Measurements from ENCODE around the gene DCDC1. TPM values are rescaled to one million over a fixed set of nuclear protein-coding genes. Genes with fewer than 3 reads are reported as not detected.
"Not testable (repeated sequence)": the region's sequence is repeated elsewhere in the genome, so short reads cannot be mapped to it uniquely, and the experiment has no call there.

The DCDC1 gene
- total and polyA plus RNA-seq, 9 of the 15 experiments (the other 6 are each of a cell fraction or from before 2014, with no cell fraction given), result 0.05 to 0.18 (median 0.08) TPM; not detected in 3

DNA sequence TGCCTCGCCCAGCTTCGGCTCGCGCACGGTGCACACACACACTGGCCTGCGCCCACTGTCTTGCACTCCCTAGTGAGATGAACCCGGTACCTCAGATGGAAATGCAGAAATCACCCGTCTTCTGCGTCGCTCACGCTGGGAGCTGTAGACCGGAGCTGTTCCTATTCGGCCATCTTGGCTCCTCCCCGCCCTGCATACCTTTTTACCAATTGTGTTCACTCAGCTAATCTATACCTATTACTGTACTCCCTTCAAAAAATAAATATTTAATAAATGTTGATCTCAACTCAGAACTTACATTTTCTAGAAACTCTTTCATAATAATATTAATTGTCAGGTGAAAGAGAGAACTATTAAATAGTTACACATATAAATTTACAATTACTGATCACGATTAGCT, 48.0 kb downstream of the DCDC1 start:
- H4K20me1 ChIP-seq (replicated peaks; ENCODE audit: control insufficient read depth, insufficient read depth, low read length); H3K27me3 ChIP-seq (ENCODE audit: control insufficient read depth in 2 of 2, insufficient read depth in 2 of 2, low read length in 2 of 2); POLR2A ChIA-PET; H3K9me1 ChIP-seq (ENCODE audit: control insufficient read depth, insufficient read depth, low read length); CTCF ChIA-PET (ENCODE audit: low intra/inter-chr PET ratio); intact Hi-C loops (cut with micrococcal nuclease); FAIRE-seq; H3K27ac ChIP-seq (ENCODE audit: extremely low read depth, low read depth, low read length); H3K79me2 ChIP-seq (ENCODE audit: control insufficient read depth, insufficient read depth, low read length); H3K9ac ChIP-seq (ENCODE audit: insufficient read depth in 1 of 2, low read depth in 2 of 2, low read length in 2 of 2); in situ Hi-C loops (cut with MboI); H3K9me3 ChIP-seq (replicated peaks; ENCODE audit: control insufficient read depth, insufficient read depth, low read depth, low read length); H3K36me3 ChIP-seq (ENCODE audit: control insufficient read depth, insufficient read depth, low read length); BruUV-seq (replicated peaks); H3K4me1 ChIP-seq (replicated peaks in 1 of 2; ENCODE audit: control insufficient read depth in 2 of 2, insufficient read depth in 2 of 2, low read length in 2 of 2): not testable (repeated sequence)
- 2% methylated on average over 11 of the region's 15 CpGs for WGBS (ENCODE audit: insufficient coverage, low coverage, missing lambda C conversion rate)
- peak overlapping the region; percentile 81 for H2AFZ ChIP-seq (ENCODE audit: low read depth, low read length)
- H3K4me3 ChIP-seq, result peak overlapping the region; percentile 11; the same call in 1 of the 2 replicates
- ATAC-seq, result peak; percentile 51; the same call in 1 of the 3 replicates
- peak; percentile 34; the same call in 1 of the 2 replicates for TF ChIP-seq C11orf30 (IDR thresholded peaks at IDR 0.05; ENCODE audit: low read depth)
- peak; percentile 60 for TF ChIP-seq ZNF316 (IDR thresholded peaks at IDR 0.05)
- TF ChIP-seq YY1 (IDR thresholded peaks at IDR 0.05; ENCODE audit: borderline replicate concordance in 1 of 3, control insufficient read depth in 1 of 3, extremely low read depth in 1 of 3, insufficient read depth in 3 of 3, insufficient read length in 1 of 3, insufficient replicate concordance in 2 of 3, low read depth in 1 of 3, low read length in 2 of 3), result peak in 1 of 3 experiments; percentile 58
- peak; percentile 32; the same call in 1 of the 2 replicates for TF ChIP-seq RBFOX2 (IDR thresholded peaks at IDR 0.05; ENCODE audit: low read depth, low read length)
- peak; percentile 16 for TF ChIP-seq TAF9B (IDR thresholded peaks at IDR 0.05; ENCODE audit: partially characterized antibody)
- 0 out of 2 replicates have a peak, but pooled peaks have one; percentile 33 for TF ChIP-seq POLR2G (IDR thresholded peaks at IDR 0.05; ENCODE audit: low read depth, low read length)
- 0 out of 2 replicates have a peak, but pooled peaks have one; percentile 26 for TF ChIP-seq POLR2A (conservative IDR thresholded peaks at IDR 0.05)
- H3K4me2 ChIP-seq (ENCODE audit: insufficient read depth, low read length), result peak overlapping the region; percentile 38; the same call in 1 of the 2 replicates
- peak in 1 of 4 experiments; percentile 12 for DNase-seq (ENCODE audit: extremely low read depth in 1 of 4, low spot score in 3 of 4)

Measured in K562 (cell line).